Occipital lobe (tissue), 2 donors: ENCODE measurements around the gene COL19A1. TPM values are rescaled to one million over a fixed set of nuclear protein-coding genes. Genes with fewer than 3 reads are reported as not detected.
"Not testable (repeated sequence)": the region's sequence is repeated elsewhere in the genome, so short reads cannot be mapped to it uniquely, and the experiment has no call there.

ENCODE experiments used
- DNase-seq: peaks from one replicate; lab custom pipeline; 2025; lab: John Stamatoyannopoulos, UW
- total RNA-seq: library from RNA; depleted of rRNA; stranded (reverse); fragments of >200 nt; gene quantifications from one replicate; pipeline ENCODE4 v1.2.3, GENCODE V29; 2014

The COL19A1 gene
- total RNA-seq, 1 donor from 2014 or later: 5.9 TPM

DNA sequence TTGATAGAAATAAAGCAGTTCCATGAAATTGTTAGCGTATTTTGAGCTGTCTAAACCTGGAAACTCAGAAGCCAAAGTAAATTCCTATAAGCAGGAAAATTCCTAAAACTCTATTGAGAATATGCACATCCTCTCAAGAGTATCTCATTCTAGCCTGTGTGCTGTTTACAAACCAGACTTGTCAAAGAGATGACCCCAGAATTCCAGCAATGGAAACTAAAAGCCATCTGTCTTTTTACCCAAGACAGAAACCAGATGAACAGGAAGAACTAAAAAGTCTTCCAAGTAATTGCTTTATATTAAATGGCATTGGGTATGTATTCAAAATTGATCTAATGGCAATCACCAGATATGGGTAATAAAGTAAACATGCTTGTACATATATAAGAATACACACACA lies 92.6 kb downstream of the COL19A1 start:
- no peak for DNase-seq

DNA sequence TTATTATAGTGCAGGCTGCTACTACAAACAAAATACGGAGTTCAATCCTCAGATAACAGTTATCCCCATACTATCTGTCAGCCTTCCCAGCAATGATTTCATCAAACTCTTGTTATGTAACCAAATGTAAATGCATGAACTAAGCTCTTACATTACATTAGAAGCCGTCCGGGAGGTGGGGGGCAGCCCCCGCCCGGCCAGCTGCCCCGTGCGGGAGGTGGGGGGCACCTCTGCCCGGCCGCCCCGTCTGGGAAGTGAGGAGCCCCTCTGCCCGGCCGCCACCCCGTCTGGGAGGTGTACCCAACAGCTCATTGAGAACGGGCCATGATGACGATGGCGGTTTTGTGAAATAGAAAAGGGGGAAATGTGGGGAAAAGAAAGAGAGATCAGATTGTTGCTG lies 99.6 kb downstream of the COL19A1 start:
- DNase-seq: not testable (repeated sequence)

DNA sequence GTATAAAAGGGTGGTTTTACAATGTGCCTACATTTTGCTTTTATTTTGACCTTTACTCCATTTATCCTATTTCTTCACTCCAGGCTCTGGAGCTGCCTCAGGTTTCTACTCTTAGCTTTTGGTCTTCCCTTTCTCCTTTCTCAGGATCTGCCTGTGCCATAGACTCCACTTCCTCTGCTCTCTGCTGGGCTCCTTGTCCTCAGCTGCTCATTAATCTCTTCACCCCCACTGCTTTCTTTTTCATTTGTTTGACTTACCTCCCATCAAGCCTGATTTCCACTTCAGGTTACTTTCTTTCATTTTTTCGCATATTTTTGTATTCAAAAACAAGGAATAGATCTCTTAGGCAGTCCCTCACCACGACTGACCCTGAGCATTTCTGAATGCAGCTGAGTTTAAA lies 106.8 kb downstream of the COL19A1 start:
- no peak for DNase-seq

DNA sequence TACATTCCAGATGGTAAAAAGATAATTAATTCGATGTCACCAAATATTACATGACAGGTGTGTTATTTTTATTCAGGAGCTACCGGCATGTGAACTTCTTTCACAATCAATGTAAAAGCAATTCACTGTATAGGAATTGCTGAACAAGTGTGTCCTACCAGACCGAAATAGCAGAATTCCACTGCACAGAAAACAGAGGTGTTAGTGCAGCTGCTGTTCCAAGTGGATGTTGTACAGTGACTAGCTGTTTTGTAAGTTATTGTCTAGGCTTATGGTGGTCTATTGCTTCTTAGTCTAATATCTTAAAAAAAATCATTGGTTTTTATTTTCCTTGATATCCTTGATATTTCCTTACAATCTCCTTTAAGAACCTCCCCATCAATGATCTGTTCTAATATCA lies 107.4 kb downstream of the COL19A1 start:
- no peak for DNase-seq

DNA sequence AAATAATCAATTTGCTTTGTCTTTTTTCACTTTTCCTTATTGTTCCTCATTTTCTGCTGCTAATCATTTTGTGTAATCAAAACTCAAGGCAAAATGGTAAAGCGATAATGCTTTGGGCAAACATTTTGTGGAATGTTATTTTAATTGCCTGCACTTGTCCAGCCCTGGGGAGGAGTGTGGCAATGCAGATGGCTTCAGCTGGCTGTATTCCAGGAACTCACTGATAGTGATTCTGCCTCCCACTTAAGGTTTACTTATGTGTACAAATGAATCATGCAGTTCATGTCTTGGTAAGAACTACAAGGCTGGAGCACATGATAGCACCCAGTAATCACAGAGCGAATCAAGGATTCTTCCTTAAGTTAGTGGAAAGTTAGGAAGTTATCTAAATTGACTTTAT lies 107.8 kb downstream of the COL19A1 start:
- no peak for DNase-seq

DNA sequence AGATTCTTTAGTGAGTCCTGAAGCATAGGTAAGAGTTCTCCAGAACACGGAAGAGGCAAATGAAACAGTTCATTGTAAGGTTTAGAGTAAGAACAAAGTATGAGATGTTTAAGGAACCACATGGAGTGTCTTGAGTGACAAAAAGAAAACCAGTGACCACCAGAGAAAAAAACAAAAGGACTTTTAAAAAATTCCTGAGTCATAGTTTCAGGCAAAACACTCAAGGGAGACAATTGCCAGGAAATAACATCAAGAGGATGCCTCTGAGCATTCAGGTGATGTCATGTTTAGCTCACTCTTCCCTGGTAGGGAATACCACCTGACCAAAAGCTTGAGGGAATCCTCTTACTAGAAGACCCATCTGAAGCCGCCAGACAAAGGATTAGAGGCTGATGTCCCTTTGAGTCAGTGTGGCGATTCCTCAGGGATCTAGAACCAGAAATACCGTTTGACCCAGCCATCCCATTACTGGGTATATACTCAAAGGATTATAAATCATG lies 110.3 kb downstream of the COL19A1 start:
- no peak for DNase-seq

DNA sequence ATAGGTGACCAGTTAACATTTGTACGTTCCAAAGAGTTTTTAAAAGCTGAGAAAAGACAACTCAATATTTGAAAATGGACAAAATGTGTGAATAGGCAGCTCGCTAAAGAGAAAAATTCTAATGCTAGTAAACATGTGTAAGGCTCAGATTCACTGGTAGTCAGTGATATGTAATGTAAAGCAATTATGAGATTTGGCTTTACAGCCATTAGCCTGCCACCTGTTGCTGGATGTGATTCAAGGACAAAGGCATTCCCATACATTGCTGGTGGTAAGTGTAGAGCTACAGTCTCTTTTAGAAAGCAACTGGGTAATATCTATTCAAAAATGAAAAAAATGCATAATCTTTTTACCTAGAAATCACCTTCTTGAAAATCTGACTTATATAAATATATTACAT lies 114.3 kb downstream of the COL19A1 start:
- DNase-seq: no peak

DNA sequence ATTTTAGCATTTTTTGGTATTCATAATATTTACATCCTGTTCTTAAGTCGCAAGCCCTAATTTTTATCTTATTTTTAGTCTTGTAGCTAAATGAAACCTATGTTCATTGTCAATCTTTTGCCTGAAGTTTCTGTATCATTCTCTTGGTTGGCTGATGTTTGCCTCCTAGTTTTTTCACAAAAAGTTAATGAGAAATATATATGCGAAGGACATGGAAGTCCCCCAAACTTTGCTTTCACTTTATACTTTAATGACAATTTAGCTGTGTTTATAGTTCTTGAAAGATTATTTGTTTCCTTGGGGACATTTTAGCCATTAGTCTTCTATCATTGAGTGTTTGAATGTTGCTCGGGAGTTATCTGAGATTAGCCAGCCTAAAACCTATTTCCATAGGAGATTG lies 118.2 kb downstream of the COL19A1 start:
- no peak for DNase-seq

DNA sequence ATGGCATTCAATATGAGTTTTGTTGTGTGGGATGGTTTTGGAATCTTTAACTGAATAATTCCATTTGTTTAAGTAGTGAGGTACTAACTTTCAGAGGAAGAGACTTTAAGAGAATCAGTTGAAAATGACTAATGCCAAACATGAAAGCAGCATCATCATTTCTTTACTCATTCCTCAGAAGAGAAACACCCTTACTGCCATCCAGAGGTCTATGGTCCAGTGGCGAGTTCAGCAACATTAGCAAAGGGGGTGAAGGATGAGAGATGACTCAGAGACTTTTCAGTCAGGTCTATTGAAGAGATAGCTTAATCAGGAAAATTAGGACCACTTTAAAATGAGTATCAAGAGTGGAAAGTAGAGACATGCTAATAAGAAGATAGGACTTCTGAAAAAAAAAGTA lies 118.8 kb downstream of the COL19A1 start:
- DNase-seq: no peak

DNA sequence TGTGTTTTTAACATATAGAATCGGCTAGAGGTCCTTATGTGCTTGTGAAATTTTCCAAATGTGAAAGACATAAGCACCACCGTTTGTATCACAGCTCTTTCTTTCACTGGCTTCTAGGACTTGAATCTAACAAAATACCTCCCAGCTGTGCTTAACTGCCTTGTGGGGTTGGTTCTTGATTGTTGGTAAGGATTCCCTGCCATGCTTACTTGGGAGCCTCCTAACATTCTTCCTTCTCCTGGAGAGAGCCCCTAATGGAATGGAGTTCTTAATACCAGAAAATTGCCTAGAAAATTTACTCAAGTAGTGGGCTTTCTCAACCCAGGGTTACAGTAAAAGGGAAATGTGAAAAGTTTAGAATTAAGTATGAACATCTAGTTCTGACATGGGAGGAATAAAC lies 121.2 kb downstream of the COL19A1 start:
- DNase-seq: no peak

DNA sequence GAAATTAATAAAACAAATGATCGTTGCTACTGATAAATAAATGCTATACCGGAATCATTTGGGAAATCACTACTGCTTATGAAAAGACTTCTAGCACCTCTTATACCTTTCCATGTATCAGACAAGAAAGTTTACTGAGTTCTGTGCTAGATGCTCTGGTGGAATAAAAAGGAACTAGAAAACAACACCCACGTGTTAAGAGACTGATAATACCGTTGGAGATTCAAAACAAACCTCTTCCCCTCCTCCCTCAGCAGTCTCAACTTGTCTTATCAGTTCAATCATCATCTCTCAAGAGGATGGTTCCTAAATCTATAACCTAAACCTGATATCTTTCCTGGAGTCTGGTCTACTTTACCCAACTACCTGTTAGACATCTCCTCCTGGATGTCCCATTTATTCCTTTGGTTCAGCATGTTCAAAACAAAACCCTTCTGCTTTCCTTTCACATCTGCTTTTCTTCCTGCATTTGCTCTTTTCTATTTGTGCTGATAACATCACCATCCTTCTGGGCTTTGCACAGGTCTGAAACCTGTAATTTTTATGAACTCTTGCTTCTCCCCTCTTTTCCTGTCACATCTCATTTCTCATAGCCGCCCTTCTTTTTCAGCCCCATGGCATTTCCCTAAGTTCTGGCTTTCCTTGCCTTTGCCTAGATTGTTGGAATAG lies 122.2 kb downstream of the COL19A1 start:
- no peak for DNase-seq

DNA sequence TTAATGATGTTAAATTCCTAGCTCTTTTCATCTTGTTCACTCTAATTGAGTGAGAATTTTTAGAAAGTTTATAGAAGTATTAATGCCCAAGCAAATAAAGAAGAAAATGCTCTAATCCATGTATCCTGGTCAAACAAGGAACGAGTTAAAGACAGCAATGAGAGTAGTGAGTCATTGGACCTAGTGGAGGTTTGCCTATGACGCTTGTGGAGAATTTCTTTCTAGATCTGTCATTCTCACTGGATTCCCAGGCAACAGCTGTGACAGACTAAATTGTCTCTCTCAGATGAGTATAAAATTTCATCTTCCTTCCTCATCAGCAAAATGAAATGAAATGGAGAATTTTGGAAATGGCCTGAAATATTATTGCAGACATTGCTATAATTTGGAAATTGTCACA lies 127.9 kb downstream of the COL19A1 start:
- DNase-seq: no peak

DNA sequence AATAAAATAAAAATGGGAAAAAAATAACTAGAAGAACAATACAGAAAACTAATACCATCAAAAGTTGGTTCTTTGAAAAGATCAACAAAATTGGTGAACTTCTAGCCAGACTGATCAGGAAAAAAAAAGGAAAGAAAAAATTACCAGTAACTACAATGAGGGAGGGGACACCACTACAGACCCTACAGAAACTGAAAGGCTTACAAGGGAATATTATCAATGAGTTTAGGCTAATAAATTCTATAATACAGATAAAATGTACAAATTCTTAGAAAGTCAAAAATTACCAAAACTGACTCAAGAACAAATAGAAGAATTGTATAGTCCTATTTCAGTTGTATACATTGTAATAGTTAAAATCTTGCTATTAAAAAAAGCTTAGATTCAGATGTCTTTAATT lies 141.8 kb downstream of the COL19A1 start:
- no peak for DNase-seq

DNA sequence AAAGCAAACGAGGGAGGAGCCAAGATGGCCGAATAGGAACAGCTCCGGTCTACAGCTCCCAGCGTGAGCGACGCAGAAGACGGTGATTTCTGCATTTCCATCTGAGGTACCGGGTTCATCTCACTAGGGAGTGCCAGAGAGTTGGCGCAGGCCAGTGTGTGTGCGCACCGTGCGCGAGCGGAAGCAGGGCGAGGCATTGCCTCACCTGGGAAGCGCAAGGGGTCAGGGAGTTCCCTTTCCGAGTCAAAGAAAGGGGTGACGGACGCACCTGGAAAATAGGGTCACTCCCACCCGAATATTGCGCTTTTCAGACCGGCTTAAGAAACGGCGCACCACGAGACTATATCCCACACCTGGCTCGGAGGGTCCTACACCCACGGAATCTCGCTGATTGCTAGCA lies 144.0 kb downstream of the COL19A1 start:
- not testable (repeated sequence) for DNase-seq

DNA sequence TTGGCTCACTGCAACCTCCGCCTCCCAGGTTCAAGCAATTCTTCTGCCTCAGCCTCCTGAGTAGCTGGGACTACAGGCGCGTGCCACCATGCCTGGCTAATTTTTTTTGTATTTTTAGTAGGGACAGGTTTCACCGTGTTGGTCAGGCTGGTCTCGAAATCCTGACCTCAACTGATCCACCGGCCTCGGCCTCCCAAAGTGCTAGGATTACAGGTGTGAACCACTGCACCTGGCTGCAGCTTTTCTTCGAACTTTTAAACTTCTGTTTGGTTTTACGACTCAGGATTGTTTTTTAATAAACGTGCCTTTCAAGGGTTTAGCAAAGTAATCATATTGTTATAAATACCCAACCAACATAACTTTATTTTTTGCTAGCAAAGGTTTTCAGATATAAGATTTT lies 156.8 kb downstream of the COL19A1 start:
- DNase-seq: not testable (repeated sequence)

DNA sequence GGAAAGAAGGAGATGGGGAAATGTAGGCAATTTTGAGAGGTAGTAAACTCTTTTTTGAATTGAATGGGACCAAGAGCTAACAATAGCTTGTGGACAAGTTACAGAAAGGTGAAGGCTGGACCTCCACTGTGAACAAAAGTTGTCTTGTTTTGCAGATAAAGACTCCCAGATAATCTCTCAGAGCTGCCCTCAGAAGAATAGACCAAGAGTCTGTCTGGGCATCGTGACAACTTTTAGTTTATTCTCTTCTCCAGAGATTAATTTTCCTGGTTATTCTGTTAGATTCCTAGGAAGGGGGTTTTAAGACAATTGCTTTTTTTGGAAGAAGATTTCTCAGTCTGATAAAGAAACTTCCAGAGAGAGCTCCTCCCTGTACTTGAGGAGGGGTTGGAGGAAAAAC lies 161.9 kb downstream of the COL19A1 start:
- no peak for DNase-seq

DNA sequence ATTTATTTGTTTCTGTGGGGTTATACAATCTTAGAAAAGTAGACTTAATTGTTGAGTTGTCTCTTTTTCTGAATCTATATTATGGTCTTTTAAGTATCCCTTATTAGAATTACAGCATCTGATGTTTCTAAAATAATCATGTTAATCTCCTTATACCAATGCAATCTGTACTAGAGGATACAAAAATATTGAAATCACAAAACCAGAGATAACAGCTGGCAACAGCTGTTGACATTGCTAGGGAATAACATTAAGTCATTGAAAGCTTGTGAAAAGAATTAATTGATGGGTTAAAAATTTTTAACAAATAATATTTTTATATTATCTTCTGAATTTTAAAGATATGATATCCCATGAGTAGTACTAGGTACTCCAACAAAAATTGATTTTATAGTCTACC lies 162.6 kb downstream of the COL19A1 start:
- DNase-seq: no peak

DNA sequence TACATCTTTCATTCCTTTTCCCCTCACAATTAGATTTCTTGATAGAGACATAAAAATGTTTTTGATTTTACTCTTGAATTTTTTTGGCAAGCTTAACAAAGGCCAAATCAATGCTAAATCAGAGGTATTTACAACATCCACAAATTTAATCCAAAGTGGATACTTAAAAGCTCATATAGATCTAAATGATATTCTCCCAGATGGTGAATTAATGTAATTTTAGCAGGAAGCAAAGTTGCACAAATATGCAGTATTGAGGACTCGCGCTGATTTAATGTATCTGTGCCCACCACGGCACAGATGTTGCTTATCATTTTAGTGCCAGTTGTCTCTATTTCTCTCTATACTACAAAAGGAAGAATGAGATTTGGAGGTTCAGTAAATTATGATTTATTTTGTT lies 167.4 kb downstream of the COL19A1 start:
- no peak for DNase-seq

DNA sequence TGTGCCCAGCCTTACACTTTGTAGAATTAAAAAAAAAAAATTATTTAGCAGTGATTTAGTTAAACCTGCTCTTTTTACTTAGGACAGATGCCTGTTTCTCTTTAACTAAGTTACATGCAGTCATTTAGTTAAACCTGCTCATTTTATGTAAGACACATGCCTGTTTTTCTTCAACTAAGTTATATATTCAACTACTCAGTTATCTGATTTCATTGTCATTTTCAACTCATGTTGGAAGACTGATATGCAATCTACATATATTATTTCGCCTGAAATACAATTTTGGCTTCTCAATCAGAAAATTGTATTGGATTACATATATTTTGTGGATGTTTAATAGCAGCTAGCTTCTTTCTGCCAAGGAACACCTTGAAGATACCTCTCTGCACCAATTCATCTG lies 171.1 kb downstream of the COL19A1 start:
- no peak for DNase-seq

DNA sequence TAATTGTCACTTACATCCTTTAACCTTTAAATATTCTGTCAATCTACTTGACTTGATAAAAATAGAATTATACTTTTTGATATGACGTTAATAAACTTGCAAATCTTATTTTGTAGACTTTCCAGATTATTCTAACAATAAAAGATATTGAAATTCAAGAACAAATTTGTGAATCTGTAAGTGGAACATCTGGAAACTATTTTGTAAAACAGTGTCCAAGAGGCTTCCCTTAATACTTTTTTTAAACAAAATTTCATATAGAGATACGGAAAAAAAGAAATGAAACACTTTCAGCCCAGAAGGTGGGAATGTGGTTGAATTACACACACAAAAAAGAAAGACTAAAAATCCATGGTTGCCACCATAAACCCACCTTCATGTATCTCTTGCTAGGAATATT lies 174.4 kb downstream of the COL19A1 start:
- DNase-seq: no peak

DNA sequence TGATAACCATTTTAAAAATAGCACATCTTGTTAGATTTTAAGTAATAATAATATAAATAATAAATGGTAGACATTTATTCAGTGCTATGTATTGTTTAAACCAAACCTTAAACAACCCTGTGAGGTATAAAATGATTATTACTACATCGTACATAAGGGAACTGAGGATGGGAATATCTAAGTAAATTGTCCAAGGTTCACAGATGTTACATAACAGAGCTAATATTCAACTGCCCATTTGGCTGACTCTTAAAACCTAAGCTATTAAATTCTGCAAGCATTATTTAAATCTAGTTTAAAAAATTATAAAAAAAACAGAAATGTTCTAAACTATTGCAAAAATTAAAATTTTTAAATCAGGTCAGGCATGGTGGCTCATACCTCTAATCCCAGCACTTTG lies 175.1 kb downstream of the COL19A1 start:
- no peak for DNase-seq

DNA sequence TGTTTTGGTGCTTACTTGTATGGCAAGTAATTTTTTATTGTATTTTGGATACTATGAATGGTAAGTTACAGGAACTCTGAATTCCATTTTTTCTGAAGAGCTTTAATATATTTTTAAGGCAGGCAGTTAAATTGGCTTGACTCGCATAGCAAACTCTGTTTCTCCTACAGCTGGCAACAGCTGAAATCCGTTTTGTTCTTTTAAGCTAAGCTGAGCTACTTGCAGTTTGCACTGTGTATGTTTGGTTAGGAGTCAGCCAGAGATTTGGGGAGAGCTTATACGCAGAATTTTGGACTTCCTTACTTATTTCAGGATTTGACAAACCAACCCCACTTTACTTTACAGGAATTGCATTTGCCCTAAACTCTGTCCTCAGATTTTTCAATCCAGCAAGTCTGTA lies 179.1 kb downstream of the COL19A1 start:
- DNase-seq: no peak

DNA sequence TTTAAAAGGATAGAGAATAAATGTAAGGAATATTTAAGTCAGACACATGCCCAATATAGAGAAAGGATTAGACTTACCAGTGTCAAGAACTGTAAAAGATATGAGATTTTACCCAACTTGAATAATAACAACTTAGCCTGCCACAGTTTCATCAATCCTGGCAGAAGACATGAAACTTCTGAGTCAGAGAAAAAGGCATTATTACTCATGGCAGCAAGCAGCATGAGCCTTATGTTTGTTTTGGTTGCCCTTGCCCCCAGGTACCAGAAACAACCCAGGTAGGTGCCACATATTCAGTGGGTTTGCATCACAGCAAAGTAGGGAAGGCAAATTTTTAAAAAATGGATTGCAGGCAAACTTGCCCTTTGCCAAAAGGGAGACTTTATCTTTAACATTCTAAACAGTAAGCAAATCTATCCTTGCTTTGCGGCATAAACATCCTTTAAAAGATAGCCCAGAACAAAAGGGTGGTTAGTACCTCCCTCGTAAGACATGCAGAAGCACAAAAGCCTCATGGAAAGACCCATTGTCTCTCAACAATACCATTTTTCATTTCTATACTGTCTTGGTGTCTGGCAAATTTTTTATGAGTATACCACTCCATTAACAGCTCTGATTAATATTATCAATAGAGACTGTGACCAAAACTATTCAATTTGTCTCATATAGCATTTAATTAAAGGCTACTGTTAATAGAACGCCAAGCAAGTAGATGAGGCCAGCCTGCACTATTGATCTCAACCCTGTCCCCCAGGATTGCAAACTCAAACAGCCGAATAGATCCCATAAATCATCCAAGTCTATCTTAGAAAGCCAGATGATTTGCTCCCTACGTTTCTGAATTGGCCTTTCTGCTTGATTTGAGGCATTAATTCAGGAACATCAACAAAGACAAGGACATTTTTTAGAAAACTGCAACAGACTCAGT lies 185.1 kb downstream of the COL19A1 start:
- no peak for DNase-seq
